Prostate gland (tissue), 1 donor: Measurements from ENCODE around the gene SVIP.

Experiments used
- POLR2A ChIP-seq: fragments of 450-650 bp; IDR thresholded peaks from one replicate; pipeline ENCODE4 v1.6.1; 2016; ENCODE audit warnings: antibody characterized with exemption, mild to moderate bottlenecking
- POLR2AphosphoS5 ChIP-seq: sonication (generic); formaldehyde crosslinking; IDR thresholded peaks from one replicate; pipeline ENCODE4 v1.6.1; 2017; ENCODE audit warnings: antibody characterized with exemption

DNA sequence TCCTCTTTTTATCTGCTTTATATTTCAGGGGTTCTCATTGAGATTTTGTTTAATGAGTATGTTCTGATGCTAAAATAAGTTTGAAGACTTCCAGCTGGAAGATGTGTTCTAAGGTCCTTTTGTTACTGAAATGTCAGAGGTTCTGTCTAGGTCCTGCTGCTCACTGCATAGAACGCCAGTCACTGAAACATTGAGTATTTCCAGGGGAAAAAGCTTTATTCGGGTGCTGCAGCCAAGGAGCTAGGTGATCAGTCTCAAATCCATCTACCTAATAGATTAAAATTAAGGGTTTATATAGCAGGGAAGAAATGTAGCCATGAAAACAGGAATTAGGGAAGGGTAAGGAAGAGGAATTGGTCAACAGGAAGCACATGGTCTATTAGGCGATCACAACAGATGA, 19.7 kb downstream of the SVIP start:
- TF ChIP-seq POLR2AphosphoS5 = no peak
- no peak for TF ChIP-seq POLR2A
